8988T (cell line): ENCODE results near the gene RARA.

Source experiments
- DNase-seq: peaks from one replicate; pipeline ENCODE4 v3.0.0; 2011

RARA gene

DNA sequence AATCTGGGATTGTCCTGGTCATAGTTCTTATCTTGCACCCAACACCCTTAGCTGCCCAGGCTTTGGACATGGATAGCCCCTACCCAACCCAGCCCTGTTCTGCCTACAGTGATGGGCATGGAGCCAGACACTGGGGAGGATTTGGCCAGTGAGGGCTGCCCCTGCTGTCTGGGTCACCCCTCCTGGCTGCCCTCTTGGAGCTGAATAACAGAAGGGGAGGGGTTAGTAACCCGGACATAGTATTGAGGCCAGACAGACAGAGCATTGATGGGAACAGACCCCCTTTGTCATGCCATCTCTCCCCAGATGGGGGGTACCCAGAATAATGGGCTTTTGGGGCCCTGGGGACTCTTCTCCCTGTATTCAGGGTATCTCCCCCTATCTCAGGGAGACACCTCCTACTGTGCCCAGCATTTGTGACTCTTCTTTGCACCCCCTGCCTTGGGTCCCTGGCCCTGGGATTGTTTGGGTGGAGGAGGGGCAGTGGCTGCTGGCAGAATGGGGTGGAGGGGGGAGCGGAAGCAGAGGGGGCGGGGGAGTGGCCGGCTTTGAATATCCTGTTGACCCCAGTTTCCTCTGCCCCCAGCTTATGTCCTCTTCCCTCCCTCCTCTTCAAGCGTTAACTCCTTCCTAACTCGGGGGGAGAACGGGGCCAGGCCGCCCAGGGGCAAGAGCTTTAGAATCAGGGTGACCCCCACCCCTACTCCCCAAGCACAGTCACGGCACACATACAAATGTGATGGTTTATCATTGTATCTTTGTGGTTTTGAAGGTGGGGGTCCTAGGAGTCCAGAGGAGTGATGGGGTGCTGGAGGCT lies 38.5 kb downstream of the RARA start:
- DNase-seq: no peak

DNA sequence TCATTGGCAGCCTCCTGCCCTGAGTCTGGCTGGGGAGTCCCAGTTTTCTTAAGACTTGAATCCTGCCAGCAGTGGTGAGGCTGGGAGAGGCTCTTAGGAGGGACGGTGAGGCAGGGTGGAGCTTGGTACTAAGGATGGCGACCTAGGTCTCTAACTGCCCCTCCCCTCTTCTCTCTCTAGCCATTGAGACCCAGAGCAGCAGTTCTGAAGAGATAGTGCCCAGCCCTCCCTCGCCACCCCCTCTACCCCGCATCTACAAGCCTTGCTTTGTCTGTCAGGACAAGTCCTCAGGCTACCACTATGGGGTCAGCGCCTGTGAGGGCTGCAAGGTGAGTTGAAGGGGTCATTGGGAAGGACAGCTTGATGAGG lies 39.1 kb downstream of the RARA start:
- DNase-seq: no peak

DNA sequence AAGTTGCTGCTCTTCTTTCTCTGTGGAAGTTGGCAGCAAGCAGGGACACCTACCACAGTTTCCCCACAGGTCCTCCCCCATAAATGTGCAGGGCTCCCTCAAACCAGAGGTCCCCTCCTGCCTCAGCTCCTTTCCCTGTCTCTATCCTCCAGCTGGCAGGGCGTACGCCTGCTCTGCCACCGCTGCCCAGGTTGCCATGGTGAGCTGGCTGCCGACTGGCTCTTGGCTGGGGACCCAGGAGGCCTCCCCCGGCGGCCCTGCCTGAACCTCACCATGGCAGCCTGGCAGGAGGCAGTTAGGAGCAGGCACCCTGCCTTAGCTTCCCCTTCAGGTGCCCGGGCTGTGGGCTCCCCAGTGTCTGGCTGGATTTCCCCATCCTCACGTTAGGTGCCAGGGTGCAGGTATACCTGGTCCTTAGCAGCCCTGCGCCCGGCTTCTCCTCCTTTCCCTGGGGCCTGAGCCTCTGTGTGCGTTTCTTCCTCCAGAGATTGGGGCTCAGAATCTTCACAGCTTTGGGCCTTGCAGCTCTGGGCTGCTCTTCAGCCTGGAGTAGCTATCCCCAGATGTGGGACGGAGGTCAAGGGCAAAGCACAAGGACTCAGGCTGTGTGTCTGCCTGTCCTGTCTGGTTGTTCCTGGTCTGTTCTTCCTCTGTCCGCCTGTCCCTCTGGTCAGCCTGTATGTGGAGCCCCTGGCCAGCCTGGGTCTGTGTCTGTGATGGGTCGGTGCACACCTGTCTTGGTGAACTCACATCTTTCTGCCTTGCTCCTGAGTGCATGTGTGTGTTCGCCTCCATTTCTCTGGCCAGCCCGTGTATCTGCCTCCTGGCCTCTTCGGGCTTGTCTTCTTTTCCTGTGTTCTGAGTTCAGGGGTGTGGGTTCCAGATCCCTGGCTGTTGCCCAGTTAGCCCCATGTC lies 39.8 kb downstream of the RARA start:
- DNase-seq: no peak

DNA sequence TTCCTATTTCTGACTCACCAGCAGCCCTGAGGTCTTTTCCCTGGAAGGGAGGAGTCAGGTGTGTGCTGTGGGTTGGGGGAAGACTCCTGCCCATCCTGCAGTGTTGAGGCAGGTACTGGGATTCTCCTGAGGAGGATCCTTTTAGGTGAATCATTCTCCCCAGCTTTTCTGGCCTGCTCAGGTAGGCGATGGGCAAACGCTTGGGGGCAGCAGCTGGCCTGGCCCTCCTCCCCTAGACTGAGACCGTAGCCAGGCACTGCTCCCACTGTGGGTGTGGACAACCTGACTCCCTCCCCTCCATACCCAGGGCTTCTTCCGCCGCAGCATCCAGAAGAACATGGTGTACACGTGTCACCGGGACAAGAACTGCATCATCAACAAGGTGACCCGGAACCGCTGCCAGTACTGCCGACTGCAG lies 40.5 kb downstream of the RARA start:
- no peak for DNase-seq

DNA sequence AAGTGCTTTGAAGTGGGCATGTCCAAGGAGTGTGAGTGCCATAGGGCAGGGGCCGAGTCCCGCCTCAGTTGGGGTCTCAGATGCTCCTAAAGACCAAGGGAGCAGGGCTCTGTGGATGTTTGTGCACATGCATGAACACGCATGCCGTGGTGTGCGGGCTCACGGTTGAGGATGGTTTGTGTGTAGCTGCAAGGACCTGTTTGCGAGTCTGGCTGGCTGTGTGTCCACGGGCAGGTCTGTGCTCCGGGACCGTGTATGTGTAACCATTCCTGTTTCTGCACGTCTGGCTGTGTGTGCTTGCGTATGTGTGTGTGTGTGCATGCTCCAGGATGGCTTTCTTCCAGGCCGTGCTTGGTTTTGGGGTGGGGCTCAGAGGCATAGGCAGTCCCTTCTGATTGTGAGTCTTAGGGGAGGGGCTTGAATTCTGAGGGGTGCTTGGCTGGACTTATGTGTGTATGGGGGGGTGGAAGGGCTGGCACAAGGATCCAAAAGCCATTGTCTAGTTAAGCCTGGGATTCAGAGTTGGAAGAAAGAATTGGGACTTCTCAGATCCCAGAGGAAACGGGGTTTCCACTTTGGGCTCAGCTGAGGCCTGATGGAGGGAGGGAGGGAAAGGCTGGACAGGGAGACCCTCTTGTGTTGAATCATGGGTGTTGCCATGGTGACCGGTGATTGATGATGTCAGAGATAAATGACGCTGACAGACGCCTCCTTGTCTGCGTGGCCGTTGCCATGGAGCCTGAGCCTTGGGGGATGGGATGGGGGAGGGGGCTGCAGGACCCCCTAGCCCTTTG lies 41.1 kb downstream of the RARA start:
- no peak for DNase-seq

DNA sequence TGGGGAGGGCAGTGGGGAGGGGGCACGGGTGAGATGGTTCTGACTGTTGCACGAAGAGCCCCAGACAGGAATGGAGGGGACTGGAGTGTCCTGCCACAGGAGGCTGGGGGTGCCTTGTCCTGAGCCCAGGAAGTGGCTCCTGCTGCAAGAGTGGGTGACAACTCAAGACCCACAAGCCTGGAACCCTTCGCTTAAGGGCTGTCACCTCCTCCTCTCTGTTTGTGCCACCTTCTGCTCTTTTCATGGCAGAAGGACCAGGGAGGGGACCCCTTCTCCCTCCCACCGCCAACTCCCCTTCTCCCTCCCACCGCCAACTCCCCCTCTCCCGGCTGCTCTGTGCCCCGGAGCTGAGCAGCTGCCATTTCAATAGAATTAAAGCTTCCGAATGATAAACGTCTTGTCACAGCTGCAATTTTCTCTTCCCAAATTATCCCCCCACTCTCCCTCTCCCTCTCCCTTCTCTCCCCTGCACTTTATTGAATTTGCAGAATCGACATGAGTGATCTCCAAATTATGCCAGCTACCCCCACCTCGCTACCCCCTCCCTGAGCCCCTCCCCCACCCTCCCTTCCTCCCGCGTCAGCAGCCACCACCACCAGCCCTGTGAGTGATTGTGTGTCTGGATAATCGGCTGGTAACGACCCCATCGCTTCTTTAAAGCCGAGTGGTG lies 41.8 kb downstream of the RARA start:
- no peak for DNase-seq

DNA sequence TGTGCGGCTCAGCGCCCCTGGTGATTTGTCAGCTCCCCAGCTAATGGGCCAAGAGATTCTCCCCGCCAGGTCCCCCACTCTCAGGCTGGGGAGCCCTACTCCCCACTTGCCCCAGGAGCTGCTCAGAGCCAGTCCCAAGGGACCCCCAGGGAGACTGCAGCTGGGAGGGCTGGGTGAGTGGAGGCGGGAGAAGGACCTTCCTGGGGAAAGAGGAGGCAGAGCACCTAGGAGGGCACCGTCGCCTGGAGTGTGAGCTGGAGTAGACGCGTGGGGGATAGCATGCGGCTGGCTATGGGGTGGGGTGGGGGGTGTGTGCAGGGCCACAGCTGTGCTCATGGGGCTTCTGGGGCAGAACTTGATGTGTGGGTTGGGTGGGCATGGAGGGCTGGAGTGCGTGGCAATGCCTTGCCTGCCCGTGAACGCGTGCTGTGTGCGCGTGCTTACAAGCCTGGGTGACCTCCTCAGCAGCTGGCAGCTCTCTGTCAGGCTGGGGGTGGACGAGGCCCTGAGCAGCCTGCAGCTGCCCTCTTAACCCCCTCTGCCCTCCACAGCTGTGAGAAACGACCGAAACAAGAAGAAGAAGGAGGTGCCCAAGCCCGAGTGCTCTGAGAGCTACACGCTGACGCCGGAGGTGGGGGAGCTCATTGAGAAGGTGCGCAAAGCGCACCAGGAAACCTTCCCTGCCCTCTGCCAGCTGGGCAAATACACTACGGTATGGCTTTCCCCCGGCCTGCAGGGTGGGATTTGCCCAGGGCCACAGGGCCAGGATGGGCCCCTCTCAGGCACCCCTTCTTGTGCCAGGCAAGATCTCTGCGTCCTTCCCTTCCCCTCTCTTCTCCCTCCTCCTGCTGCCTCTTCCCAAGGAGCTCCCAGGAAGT lies 42.6 kb downstream of the RARA start:
- no peak for DNase-seq

DNA sequence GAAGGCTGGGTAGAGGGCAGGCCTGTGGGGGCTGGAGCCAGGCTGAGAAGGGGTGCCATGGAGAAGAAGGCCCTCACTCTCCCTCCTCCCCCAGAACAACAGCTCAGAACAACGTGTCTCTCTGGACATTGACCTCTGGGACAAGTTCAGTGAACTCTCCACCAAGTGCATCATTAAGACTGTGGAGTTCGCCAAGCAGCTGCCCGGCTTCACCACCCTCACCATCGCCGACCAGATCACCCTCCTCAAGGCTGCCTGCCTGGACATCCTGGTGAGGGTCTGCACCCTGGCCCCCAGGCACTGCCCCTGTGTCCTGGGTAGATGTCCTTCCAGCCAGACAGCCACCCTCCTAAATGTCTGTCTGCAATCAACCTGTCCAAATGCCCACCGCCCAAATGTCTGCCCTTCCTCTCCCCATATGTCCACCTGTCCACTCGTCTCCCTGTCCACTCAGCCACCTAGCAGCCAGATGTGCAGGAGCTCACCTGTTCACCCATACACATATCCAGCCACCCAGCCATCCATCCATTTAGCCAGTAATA lies 43.3 kb downstream of the RARA start:
- no peak for DNase-seq

DNA sequence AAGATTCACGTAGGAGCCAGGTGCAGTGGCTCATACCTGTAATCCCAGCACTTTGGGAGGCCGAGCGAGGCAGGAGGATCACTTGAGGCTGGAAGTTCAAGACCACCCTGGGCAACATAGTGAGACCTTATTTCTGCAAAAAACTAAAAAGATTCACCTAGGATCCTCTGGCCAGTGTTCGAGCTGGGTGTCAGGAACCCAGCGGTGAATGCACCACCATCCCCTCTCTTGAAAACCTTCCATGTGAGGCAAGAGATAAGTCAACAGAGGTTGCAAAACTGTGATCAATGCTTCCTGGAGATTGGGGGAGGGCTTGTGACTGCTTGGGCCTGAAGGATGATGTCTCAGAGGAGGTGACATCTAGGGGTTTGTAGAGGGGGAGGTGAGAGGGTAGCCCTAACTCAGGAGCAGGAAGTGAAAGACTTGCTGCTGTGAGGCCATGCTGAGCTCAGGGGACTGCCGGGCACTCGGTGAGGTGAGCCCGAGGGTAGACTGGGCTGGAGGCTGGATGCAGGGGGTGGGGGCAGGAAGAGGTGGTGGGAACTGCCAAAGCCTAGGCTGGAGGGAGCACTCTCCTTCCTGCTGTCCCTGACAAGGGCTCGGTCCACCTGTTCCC lies 43.9 kb downstream of the RARA start:
- no peak for DNase-seq

DNA sequence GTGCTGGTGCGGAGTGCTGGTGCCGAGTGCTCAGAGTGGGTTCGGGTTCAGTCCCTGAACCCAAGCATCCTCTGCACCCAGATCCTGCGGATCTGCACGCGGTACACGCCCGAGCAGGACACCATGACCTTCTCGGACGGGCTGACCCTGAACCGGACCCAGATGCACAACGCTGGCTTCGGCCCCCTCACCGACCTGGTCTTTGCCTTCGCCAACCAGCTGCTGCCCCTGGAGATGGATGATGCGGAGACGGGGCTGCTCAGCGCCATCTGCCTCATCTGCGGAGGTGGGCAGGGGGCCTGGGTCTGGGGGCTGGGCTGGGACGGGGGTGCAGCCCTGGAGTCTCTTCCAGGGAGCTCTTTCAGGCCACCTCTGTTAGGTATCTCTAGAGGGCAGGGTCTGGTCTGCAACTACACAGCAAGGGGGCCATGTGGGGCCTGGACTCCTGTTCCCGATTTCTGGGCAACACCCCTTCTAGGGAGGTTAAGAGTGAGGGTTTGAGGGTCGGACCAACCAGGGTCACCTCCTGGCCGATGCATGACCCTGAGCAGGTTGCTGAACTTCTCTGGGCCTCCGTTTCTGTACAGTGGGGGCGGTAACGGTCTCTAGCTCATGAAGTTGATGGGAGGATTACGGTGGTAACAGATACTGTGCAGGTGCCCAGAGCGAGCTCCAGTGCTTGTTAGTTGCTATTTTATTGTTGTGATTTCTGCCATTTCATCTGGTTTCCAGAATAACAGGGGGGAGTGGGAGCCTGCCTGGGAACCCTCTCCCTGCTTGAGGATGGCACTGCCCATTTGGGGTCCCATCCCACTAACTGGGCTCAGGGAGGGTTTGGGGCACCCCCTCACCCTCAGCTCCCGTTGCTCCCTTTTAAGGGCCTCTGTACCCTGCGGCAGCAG lies 45.5 kb downstream of the RARA start:
- no peak for DNase-seq

DNA sequence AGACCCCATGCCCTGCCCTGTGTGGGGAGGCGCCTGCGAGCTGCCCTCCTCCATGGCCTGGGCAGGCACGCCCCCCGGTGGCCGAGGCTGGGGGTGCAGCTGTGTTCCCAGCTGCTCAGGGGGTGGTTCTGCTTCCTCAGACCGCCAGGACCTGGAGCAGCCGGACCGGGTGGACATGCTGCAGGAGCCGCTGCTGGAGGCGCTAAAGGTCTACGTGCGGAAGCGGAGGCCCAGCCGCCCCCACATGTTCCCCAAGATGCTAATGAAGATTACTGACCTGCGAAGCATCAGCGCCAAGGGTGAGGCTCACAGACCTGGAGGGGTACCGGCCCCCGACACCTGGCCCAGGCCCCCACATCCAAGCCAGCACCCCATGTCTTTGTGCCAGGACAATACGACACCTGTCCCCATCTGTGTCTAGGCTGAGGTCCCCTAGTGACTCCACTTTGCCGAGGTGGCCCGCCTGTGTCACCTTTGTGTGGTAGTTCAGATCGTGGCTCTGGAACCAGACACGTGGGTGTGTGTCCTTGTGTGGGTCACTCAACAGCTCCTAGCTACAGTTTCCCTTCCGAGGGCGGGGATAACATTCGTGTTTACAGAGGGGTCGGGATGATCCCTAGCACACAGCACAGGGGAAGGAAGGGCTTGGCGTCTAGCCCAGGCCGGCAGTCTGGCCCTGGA lies 46.3 kb downstream of the RARA start:
- DNase-seq: peak; percentile 93

DNA sequence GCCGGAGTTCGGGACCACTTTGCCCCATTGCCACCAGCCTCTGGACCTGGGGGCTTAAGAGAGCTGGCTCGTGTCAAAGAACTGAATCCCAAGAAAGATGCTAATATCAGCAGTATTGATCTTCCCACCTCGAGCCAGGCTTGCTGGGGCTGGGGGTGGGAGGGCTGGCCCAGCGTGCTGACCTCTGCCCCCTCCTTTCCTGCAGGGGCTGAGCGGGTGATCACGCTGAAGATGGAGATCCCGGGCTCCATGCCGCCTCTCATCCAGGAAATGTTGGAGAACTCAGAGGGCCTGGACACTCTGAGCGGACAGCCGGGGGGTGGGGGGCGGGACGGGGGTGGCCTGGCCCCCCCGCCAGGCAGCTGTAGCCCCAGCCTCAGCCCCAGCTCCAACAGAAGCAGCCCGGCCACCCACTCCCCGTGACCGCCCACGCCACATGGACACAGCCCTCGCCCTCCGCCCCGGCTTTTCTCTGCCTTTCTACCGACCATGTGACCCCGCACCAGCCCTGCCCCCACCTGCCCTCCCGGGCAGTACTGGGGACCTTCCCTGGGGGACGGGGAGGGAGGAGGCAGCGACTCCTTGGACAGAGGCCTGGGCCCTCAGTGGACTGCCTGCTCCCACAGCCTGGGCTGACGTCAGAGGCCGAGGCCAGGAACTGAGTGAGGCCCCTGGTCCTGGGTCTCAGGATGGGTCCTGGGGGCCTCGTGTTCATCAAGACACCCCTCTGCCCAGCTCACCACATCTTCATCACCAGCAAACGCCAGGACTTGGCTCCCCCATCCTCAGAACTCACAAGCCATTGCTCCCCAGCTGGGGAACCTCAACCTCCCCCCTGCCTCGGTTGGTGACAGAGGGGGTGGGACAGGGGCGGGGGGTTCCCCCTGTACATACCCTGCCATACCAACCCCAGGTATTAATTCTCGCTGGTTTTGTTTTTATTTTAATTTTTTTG lies 47.1 kb downstream of the RARA start:
- no peak for DNase-seq

DNA sequence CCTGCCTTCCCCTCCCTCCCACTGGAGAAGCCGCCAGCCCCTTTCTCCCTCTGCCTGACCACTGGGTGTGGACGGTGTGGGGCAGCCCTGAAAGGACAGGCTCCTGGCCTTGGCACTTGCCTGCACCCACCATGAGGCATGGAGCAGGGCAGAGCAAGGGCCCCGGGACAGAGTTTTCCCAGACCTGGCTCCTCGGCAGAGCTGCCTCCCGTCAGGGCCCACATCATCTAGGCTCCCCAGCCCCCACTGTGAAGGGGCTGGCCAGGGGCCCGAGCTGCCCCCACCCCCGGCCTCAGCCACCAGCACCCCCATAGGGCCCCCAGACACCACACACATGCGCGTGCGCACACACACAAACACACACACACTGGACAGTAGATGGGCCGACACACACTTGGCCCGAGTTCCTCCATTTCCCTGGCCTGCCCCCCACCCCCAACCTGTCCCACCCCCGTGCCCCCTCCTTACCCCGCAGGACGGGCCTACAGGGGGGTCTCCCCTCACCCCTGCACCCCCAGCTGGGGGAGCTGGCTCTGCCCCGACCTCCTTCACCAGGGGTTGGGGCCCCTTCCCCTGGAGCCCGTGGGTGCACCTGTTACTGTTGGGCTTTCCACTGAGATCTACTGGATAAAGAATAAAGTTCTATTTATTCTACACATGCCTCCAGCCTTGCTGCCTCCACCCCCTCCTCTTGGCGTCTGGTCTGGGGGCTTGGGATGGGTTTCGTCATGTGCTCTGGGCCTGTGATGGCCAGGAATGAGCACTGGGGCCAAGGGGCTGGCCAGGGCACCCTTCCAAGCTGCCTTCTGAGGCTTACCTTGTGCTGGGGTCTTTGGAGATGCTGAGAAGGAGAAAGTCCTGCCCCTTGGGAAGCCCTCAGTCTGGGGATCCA lies 48.3 kb downstream of the RARA start:
- no peak for DNase-seq

DNA sequence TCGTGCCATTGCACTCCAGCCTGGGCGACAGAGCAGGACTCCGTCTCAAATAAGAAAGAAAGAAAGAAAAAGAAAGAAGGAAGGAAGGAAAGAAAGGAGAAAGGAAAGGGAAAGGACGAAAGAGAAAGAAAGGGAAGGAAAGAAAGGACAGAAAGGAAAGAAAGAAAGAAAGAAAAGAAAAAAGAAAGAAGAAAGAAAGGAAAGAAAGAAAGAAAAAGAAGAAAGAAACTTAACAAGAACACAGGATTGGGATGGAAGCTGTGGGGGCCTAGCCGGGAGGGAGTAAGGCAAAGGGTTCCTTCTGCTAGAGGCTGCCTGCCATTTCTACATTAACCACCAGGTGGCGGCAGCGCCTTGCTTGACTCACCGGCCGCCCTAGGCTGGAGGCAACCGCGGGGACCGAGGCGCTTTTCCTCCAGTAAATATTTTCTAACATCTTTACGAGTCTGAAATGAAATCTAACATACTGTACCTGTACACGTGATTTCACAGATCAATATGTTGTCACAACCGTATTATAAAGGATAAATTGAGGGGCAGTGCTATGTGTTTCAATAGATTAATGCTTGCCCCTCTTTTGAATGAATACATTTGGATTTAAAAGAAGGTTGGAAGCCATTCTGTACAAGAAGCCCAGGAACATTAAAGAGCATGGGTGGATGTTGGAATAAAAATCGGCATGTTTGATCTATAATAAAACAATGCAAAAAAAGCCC lies 49.5 kb downstream of the RARA start:
- DNase-seq: peak; percentile 95

DNA sequence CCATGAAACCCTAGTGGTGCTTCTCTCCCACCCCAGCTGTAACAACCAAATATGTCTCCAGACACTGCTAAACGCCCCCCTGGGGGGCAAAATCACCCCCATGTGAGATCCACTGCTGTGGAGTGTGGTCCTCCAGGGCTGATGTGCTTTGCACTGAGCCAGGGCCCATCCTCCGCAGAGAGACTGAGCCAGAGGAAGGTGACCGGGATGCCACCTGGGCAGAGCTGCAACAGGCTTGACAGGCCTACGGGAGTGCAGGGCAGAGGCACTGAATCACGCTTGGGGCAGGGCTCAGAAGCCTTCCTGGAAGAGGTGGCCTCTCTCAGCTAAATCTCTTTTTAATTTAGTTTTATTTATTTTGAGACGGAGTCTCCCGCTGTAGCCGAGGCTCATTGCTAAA lies 51.1 kb downstream of the RARA start:
- no peak for DNase-seq
